Nasal cavity respiratory epithelium epithelial cell of viscerocranial mucosa (primary cell): Measurements from ENCODE around the gene SMCO4. TPM values are rescaled to one million over a fixed set of nuclear protein-coding genes. Genes with fewer than 3 reads are reported as not detected.

Experiments
- total RNA-seq: library from RNA; depleted of rRNA; stranded (reverse); fragments of >200 nt; gene quantifications from 2 replicates; pipeline ENCODE4 v1.2.3, GENCODE V29; 2014

SMCO4 gene
- 1.4 and 6.0 TPM in 2 replicates for total RNA-seq

GRCh38 chr11:93543292-93543977 is at the start of gene SMCO4:
SMCO4 (minus strand) TSS chr11:93543391; CDS start chr11:93479189, 64,202 bp downstream.

Other genes with a start within 250 kb of the SMCO4 start
- under 0.01 and 0.14 TPM in 2 replicates for gene DEUP1, start 212.6 kb downstream of the SMCO4 start, total RNA-seq
- 9.2 and 14.3 TPM in 2 replicates for gene CEP295, start 118.3 kb upstream of the SMCO4 start, total RNA-seq
- 153 and 225 TPM in 2 replicates for gene TAF1D, start 198.1 kb upstream of the SMCO4 start, total RNA-seq
- 11.0 and 32.8 TPM in 2 replicates for gene C11orf54, start 198.3 kb upstream of the SMCO4 start, total RNA-seq
- 23.9 and 37.7 TPM in 2 replicates for gene MED17, start 240.9 kb upstream of the SMCO4 start, total RNA-seq